Loucy (cell line): Measurements from ENCODE around the gene CYP26B1.

Source experiments
- CTCF ChIP-seq: fragments of 200-600 bp; sonication (generic); conservative IDR thresholded peaks from 2 replicates; pipeline ENCODE4 v1.5.1; 2014; ENCODE audit warnings: mild to moderate bottlenecking, antibody characterized with exemption, low read length
- EZH2phosphoT487 ChIP-seq: fragments of 200-600 bp; IDR thresholded peaks from 2 replicates; pipeline ENCODE4 v1.6.1; 2018; ENCODE audit warnings: antibody characterized with exemption, mild to moderate bottlenecking, moderate library complexity, borderline replicate concordance

- TF ChIP-seq EZH2phosphoT487 (no peak), CTCF (no peak)
These were observed 4.0 kb downstream of the CYP26B1 start for GRCh38 chr2:72143441-72144273.
